Measurements from ENCODE around the gene NAT10. TPM values are rescaled to one million over a fixed set of nuclear protein-coding genes. Genes with fewer than 3 reads are reported as not detected.

Gene NAT10
- polyA plus RNA-seq, 1 experiment, result 30.5 TPM

- H3K27ac ChIP-seq (ENCODE audit: low read depth, low read length), result no peak overlapping the region
- H3K9me3 ChIP-seq (ENCODE audit: control insufficient read depth, insufficient read depth, low read length), result no peaks in the 10 kb centered on the region; the same call in 1 of the 2 replicates
- no peaks in the 10 kb centered on the region for H3K27me3 ChIP-seq (ENCODE audit: control insufficient read depth, insufficient read depth, low read length)
- TF ChIP-seq, protein P1, sequence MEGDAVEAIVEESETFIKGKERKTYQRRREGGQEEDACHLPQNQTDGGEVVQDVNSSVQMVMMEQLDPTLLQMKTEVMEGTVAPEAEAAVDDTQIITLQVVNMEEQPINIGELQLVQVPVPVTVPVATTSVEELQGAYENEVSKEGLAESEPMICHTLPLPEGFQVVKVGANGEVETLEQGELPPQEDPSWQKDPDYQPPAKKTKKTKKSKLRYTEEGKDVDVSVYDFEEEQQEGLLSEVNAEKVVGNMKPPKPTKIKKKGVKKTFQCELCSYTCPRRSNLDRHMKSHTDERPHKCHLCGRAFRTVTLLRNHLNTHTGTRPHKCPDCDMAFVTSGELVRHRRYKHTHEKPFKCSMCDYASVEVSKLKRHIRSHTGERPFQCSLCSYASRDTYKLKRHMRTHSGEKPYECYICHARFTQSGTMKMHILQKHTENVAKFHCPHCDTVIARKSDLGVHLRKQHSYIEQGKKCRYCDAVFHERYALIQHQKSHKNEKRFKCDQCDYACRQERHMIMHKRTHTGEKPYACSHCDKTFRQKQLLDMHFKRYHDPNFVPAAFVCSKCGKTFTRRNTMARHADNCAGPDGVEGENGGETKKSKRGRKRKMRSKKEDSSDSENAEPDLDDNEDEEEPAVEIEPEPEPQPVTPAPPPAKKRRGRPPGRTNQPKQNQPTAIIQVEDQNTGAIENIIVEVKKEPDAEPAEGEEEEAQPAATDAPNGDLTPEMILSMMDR (IDR thresholded peaks at IDR 0.05; ENCODE audit: low read depth, low read length), result no peak
- ChIA-PET POLR2A (no interaction called here), CTCF (interaction anchor here (1.1 kb wide), 1 partner anchor 14 kb away, joined by 4 read pairs; no protein-coding TSS in a partner anchor)
- DNase-seq (ENCODE audit: low read depth, low spot score), result no peak
- H3K4me3 ChIP-seq (ENCODE audit: low read depth, low read length), result no peak overlapping the region
These were observed 55.4 kb downstream of the NAT10 start for GRCh38 chr11:34160791-34161190.

- CTCF ChIA-PET, result interaction anchor here (1.1 kb wide), 1 partner anchor 13 kb away, joined by 4 read pairs; no protein-coding TSS in a partner anchor
These were observed 55.9 kb downstream of the NAT10 start for GRCh38 chr11:34161361-34161760.

DNA sequence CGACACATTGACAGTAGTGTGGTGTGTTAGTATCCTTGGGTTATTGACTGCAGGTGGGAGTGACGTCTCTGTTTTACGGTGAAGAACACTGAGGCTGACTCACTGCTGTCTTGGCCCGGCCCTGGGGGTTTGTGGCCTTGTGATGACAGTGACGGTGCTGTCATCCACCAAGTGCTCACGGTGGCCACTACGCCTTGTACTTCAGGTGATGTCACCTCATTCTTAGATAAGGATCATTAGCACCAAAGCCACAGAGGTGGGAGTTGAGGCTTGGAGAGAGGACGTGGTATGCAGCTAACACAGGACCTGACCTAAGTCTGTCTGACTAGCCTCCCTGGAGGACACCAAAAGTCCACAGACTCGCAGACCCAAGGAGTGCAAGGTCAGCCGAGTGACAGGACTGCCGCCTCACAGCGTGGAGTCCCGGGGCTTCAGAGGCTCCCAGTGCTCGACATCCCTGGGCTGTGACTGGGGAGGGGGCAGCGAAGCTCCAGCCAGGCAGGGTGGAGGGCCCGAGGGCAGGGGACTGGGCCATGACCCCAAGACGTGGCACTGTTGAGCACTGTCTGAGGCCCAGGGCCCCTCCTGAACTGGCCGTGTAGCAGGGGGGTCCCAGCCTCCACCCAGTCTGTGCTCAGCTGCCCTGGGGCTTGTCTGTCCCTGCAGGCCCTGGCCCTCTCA is 56.5 kb downstream of the NAT10 start:
- no peaks in the 10 kb centered on the region; the same call in 1 of the 2 replicates for H3K9me3 ChIP-seq (ENCODE audit: control insufficient read depth, insufficient read depth, low read length)
- POLR2A ChIA-PET, result no interaction called here
- H3K27me3 ChIP-seq (ENCODE audit: control insufficient read depth, insufficient read depth, low read length), result no peaks in the 10 kb centered on the region
- H3K4me3 ChIP-seq (ENCODE audit: low read depth, low read length), result no peak overlapping the region
- TF ChIP-seq, protein P1 (IDR thresholded peaks at IDR 0.05; ENCODE audit: low read depth, low read length), result no peak
- no peak for DNase-seq (ENCODE audit: low read depth, low spot score)
- CTCF ChIA-PET, result interaction anchor here (1.1 kb wide), 1 partner anchor 12 kb away, joined by 4 read pairs; no protein-coding TSS in a partner anchor
- H3K27ac ChIP-seq (ENCODE audit: low read depth, low read length), result no peak overlapping the region

More at GRCh38 chr11:34161361-34161760, 55.9 kb downstream of the NAT10 start:
- no peaks in the 10 kb centered on the region; the same call in 1 of the 2 replicates for H3K9me3 ChIP-seq (ENCODE audit: control insufficient read depth, insufficient read depth, low read length)
- H3K4me3 ChIP-seq (ENCODE audit: low read depth, low read length), result no peak overlapping the region
- DNase-seq (ENCODE audit: low read depth, low spot score), result no peak
- POLR2A ChIA-PET, result no interaction called here
- TF ChIP-seq, protein P1 (IDR thresholded peaks at IDR 0.05; ENCODE audit: low read depth, low read length), result no peak
- H3K27me3 ChIP-seq (ENCODE audit: control insufficient read depth, insufficient read depth, low read length), result no peaks in the 10 kb centered on the region
- H3K27ac ChIP-seq (ENCODE audit: low read depth, low read length), result no peak overlapping the region

- no peak for DNase-seq (ENCODE audit: low read depth, low spot score)
- Histone ChIP-seq H3K27me3 (ENCODE audit: control insufficient read depth, insufficient read depth, low read length) (no peaks in the 10 kb centered on the region), H3K9me3 (ENCODE audit: control insufficient read depth, insufficient read depth, low read length) (no peaks in the 10 kb centered on the region; the same call in 1 of the 2 replicates), H3K4me3 (ENCODE audit: low read depth, low read length) (no peak overlapping the region), H3K27ac (ENCODE audit: low read depth, low read length) (no peak overlapping the region)
- ChIA-PET POLR2A (no interaction called here), CTCF (no interaction called here)
- TF ChIP-seq, protein P1 (IDR thresholded peaks at IDR 0.05; ENCODE audit: low read depth, low read length), result no peak
These were observed 57.0 kb downstream of the NAT10 start for GRCh38 chr11:34162493-34162820.

GRCh38 chr11:34162856-34163255 is 57.4 kb downstream of the NAT10 start:
- no peak overlapping the region for H3K4me3 ChIP-seq (ENCODE audit: low read depth, low read length)
- ChIA-PET POLR2A (no interaction called here), CTCF (no interaction called here)
- H3K9me3 ChIP-seq (ENCODE audit: control insufficient read depth, insufficient read depth, low read length), result no peaks in the 10 kb centered on the region; the same call in 1 of the 2 replicates
- TF ChIP-seq, protein P1 (IDR thresholded peaks at IDR 0.05; ENCODE audit: low read depth, low read length), result no peak
- no peak overlapping the region for H3K27ac ChIP-seq (ENCODE audit: low read depth, low read length)
- H3K27me3 ChIP-seq (ENCODE audit: control insufficient read depth, insufficient read depth, low read length), result peaks cover 2% of the 10 kb centered on the region
- DNase-seq (ENCODE audit: low read depth, low spot score), result no peak
